ENCODE results near the gene NAALADL2. TPM values are rescaled to one million over a fixed set of nuclear protein-coding genes. Genes with fewer than 3 reads are reported as not detected.

NAALADL2 gene
- total RNA-seq, 6 donors from 2014 or later = 4.4 to 12.6 (median 6.3) TPM

DNA sequence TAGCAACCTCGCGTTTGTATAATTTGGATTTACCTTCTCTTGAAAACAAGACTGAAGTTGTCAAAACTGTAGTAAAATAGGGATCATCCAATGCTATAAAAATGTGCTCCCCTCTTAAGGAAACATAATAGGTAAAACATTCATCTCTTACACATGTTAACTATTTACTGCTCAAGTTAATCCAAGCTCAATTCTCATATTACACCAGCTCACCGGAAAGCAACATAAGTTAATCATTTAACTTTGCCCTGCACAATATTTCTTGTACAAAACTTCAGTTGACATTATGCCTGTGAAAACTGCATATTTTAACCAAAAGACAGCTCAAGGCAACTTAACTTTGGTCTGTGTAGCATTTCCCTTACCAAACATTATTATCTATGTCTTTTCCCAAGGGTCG is 634.2 kb downstream of the NAALADL2 start:
- DNase-seq (no peak), ATAC-seq (ENCODE audit: low FRiP score in 2 of 2) (no peak)
- H3K27ac ChIP-seq = no peak overlapping the region
- no peaks in the 10 kb centered on the region for H3K4me1 ChIP-seq
- no peak overlapping the region for H3K4me3 ChIP-seq
- WGBS, 2 donors = 85 to 88% methylated on average over 4 of the region's 4 CpGs
- no peak for TF ChIP-seq CTCF (IDR thresholded peaks at IDR 0.05)
- TF ChIP-seq POLR2A (IDR thresholded peaks at IDR 0.05) = no peak
- TF ChIP-seq EP300 (IDR thresholded peaks at IDR 0.05) = no peak
- TF ChIP-seq POLR2AphosphoS5 (IDR thresholded peaks at IDR 0.05) = no peak
- no peaks in the 10 kb centered on the region for H3K36me3 ChIP-seq
- no peaks in the 10 kb centered on the region for H3K9me3 ChIP-seq
- no peaks in the 10 kb centered on the region for H3K27me3 ChIP-seq

DNA sequence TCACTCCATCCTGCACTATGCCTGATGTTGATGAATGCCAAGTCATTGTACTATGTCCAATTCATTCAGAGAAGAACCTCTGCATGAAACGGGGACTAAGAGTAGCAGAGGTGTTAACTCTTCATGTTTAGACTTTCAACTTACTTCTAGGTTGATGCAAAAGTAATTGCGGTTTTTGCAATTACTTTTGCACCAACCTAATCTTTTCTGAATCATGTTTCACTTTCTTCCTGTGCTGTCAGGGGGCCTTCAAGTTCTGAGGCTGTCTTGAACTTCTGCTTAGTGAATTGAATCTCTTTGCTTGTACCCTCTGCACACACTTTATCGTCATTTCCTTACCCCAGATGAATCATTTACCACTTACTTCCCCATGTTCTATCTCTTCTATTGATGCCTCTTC is 636.2 kb downstream of the NAALADL2 start:
- no peaks in the 10 kb centered on the region for H3K4me1 ChIP-seq
- no peaks in the 10 kb centered on the region for H3K9me3 ChIP-seq
- no peaks in the 10 kb centered on the region for H3K27me3 ChIP-seq
- no peaks in the 10 kb centered on the region for H3K36me3 ChIP-seq
- no peak for DNase-seq
- no peak for TF ChIP-seq EP300 (IDR thresholded peaks at IDR 0.05)
- TF ChIP-seq POLR2AphosphoS5 (IDR thresholded peaks at IDR 0.05) = no peak
- no peak for TF ChIP-seq POLR2A (IDR thresholded peaks at IDR 0.05)
- TF ChIP-seq CTCF (IDR thresholded peaks at IDR 0.05) = no peak
- H3K4me3 ChIP-seq = no peak overlapping the region
- WGBS, 2 donors = 44 to 53% methylated on average over 3 of the region's 3 CpGs
- no peak for ATAC-seq (ENCODE audit: low FRiP score in 2 of 2)
- no peak overlapping the region for H3K27ac ChIP-seq

DNA sequence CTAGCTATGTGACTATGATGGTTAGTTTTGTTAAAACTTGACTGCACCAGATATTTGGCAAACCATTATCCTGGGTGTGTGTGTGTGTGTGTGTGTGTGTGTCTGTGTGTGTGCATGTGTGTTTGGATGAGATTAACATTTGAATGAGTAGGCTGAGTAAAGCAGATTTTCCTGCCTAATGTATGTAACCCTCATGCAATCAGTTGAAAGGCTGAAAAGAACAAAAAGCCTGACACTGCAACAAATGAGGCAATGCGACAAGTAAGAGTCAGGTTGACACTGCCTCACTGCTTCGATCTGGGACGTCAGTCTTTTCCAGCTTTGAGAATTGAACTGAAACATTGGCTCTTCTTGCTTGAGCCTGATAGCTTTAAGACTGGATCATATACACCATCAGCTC is 643.0 kb downstream of the NAALADL2 start:
- WGBS, 2 donors = 83 to 90% methylated on average over 3 of the region's 3 CpGs
- H3K36me3 ChIP-seq = no peaks in the 10 kb centered on the region
- H3K27ac ChIP-seq = no peak overlapping the region
- H3K9me3 ChIP-seq = no peaks in the 10 kb centered on the region
- no peaks in the 10 kb centered on the region for H3K4me1 ChIP-seq
- no peak overlapping the region for H3K4me3 ChIP-seq
- H3K27me3 ChIP-seq = no peaks in the 10 kb centered on the region
- no peak for ATAC-seq (ENCODE audit: low FRiP score in 2 of 2)
- no peak for DNase-seq
- TF ChIP-seq POLR2AphosphoS5 (IDR thresholded peaks at IDR 0.05) = no peak
- TF ChIP-seq CTCF (IDR thresholded peaks at IDR 0.05) = no peak
- no peak for TF ChIP-seq POLR2A (IDR thresholded peaks at IDR 0.05)
- no peak for TF ChIP-seq EP300 (IDR thresholded peaks at IDR 0.05)

GRCh38 chr3:175511219-175511785 is 652.2 kb downstream of the NAALADL2 start:
- Histone ChIP-seq H3K4me3 (no peak overlapping the region), H3K27me3 (no peaks in the 10 kb centered on the region), H3K9me3 (no peaks in the 10 kb centered on the region), H3K27ac (no peak overlapping the region), H3K4me1 (no peaks in the 10 kb centered on the region), H3K36me3 (no peaks in the 10 kb centered on the region)
- no peak for TF ChIP-seq POLR2AphosphoS5 (IDR thresholded peaks at IDR 0.05)
- no peak for TF ChIP-seq CTCF (IDR thresholded peaks at IDR 0.05)
- TF ChIP-seq POLR2A (IDR thresholded peaks at IDR 0.05) = no peak
- TF ChIP-seq EP300 (IDR thresholded peaks at IDR 0.05) = no peak
- ATAC-seq (ENCODE audit: low FRiP score in 2 of 2) (no peak), DNase-seq (no peak)
- WGBS, 2 donors = 87% methylated on average over 3 of the region's 3 CpGs

DNA sequence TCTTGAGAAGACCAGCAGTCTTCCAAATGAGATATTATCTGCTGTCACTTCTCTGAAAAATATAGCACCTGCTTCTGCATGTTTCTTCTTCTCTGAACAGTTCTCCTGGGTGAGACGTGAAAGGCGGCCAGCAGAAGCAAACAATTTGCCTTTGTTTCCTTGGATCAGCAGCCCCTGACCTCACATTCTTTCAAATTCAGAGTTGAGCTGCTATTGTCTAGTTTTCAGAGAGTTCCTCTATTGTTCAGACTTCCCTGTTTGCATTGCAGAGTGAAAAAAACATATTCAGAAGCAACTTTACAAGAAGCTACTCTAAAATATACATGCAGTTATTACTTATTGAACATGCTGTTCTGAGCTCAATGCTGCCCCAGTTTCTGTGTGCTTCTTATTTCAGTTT is 653.6 kb downstream of the NAALADL2 start:
- ATAC-seq (ENCODE audit: low FRiP score in 2 of 2) = no peak

More for the DNA sequence above, 653.6 kb downstream of the NAALADL2 start:
- 44 to 48% methylated on average over 2 of the region's 2 CpGs for WGBS, 2 donors
- no peak for DNase-seq
- no peak for TF ChIP-seq CTCF (IDR thresholded peaks at IDR 0.05)
- no peak for TF ChIP-seq POLR2AphosphoS5 (IDR thresholded peaks at IDR 0.05)
- TF ChIP-seq EP300 (IDR thresholded peaks at IDR 0.05) = no peak
- no peak for TF ChIP-seq POLR2A (IDR thresholded peaks at IDR 0.05)
- H3K27me3 ChIP-seq = no peaks in the 10 kb centered on the region
- no peak overlapping the region for H3K4me3 ChIP-seq
- H3K9me3 ChIP-seq = no peaks in the 10 kb centered on the region
- no peaks in the 10 kb centered on the region for H3K36me3 ChIP-seq
- H3K27ac ChIP-seq = no peak overlapping the region
- no peaks in the 10 kb centered on the region for H3K4me1 ChIP-seq

Measured in upper lobe of left lung (tissue), 6 donors.